ENCODE measurements around the gene C4B. TPM values are rescaled to one million over a fixed set of nuclear protein-coding genes. Genes with fewer than 3 reads are reported as not detected.
"Not testable (repeated sequence)": the region's sequence is repeated elsewhere in the genome, so short reads cannot be mapped to it uniquely, and the experiment has no call there.

C4B gene
- total RNA-seq, 1 experiment from 2014 or later, result 3.7 TPM

DNA sequence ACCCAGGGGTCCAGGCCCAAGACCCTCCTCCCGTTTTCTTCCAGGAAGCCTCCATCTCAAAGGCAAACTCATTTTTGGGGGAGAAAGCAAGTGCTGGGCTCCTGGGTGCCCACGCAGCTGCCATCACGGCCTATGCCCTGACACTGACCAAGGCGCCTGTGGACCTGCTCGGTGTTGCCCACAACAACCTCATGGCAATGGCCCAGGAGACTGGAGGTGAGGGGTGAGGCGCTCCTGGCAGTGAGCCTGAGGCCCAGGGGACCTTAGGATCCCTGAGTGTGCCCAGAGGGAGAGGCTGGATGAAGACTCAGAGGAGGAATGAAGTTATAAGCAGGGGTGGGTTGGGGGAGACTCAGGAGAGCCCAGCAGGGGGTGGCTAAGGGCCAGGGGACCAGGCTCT, 18.2 kb upstream of the C4B start:
- ATAC-seq; H3K9me3 Mint-ChIP-seq; CTCF ChIA-PET; H3K4me1 Mint-ChIP-seq; DNase-seq (ENCODE audit: low spot score); H3K36me3 Mint-ChIP-seq; H3K4me3 Mint-ChIP-seq; H3K27ac Mint-ChIP-seq; POLR2A ChIA-PET; H3K27me3 Mint-ChIP-seq (ENCODE audit: low read depth): not testable (repeated sequence)

DNA sequence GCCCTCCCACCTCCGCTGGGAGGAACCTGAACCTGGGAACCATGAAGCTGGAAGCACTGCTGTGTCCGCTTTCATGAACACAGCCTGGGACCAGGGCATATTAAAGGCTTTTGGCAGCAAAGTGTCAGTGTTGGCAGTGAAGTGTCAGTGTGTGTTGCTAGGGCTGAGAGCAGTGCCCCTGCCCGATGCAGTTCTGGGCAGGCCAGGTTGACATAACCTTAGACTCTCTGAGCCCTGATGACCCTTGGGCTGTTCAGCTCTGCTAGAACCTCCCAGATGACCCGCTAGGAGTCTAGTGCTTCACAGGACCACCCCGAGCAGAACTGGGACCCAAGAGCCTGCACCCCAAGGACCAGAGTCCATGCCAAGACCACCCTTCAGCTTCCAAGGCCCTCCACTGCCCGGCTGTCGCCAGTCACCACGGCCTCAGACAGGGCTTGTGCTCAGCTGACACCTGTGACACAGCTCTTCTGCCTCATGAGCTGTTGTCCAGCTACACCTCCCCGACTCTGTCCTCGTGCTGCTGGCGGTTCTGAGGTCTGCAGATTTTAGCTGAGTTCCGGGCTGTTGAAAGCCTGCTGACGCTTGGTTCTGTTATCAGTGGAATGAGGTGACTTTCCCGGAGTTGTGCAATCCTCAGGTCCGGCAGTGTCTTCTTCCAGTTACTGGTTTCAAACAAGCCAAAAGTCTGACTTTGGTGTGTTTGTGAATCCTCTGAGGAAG, 11.9 kb upstream of the C4B start:
- CTCF ChIA-PET; H3K4me1 Mint-ChIP-seq; ATAC-seq; H3K27me3 Mint-ChIP-seq (ENCODE audit: low read depth); H3K27ac Mint-ChIP-seq; H3K4me3 Mint-ChIP-seq; POLR2A ChIA-PET; DNase-seq (ENCODE audit: low spot score); H3K9me3 Mint-ChIP-seq; H3K36me3 Mint-ChIP-seq: not testable (repeated sequence)

DNA sequence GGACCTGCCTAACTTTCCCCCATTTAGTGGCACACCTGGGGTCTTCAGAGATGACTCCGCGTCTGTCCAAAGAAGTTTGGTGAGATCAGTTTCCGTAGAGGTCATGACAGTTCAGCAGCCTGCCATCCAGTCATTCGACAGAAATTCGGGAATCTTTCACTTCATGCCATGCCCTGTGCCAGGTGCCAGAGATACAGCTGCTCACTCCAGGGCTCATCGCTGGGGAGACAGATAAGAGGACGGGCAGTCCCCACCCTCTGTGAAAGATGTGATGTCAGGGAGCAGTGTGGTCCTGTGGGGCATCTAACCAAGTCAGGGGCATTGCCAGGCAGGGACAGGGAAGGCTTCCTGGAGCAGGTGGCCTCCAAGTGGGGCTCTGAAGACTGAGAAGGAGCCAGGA, 11.3 kb upstream of the C4B start:
- POLR2A ChIA-PET; H3K36me3 Mint-ChIP-seq; CTCF ChIA-PET; H3K9me3 Mint-ChIP-seq; H3K27me3 Mint-ChIP-seq (ENCODE audit: low read depth); DNase-seq (ENCODE audit: low spot score); H3K4me1 Mint-ChIP-seq; H3K4me3 Mint-ChIP-seq; H3K27ac Mint-ChIP-seq; ATAC-seq: not testable (repeated sequence)

DNA sequence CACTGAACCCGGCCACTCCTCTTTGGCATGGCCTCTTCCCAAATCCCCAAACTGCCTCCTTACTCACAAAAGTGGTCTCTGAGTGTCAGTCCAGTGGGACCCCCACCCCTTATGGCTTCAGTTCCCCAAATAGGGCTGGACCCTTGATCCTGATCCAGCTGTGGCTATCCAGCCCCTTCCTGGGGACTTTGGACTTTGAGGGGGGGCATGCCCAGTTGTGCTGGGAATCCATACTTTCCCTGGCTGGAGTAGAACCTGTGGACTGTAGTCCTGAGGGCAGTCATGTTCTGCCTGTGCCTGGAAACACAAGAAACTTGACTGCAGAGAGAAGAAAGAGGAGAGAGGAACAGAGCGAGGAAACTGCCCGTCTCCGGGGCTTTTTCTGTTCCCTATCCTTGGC, 10.2 kb upstream of the C4B start:
- H3K9me3 Mint-ChIP-seq; H3K4me3 Mint-ChIP-seq; H3K27ac Mint-ChIP-seq; CTCF ChIA-PET; DNase-seq (ENCODE audit: low spot score); H3K4me1 Mint-ChIP-seq; H3K36me3 Mint-ChIP-seq; H3K27me3 Mint-ChIP-seq (ENCODE audit: low read depth); POLR2A ChIA-PET; ATAC-seq: not testable (repeated sequence)

DNA sequence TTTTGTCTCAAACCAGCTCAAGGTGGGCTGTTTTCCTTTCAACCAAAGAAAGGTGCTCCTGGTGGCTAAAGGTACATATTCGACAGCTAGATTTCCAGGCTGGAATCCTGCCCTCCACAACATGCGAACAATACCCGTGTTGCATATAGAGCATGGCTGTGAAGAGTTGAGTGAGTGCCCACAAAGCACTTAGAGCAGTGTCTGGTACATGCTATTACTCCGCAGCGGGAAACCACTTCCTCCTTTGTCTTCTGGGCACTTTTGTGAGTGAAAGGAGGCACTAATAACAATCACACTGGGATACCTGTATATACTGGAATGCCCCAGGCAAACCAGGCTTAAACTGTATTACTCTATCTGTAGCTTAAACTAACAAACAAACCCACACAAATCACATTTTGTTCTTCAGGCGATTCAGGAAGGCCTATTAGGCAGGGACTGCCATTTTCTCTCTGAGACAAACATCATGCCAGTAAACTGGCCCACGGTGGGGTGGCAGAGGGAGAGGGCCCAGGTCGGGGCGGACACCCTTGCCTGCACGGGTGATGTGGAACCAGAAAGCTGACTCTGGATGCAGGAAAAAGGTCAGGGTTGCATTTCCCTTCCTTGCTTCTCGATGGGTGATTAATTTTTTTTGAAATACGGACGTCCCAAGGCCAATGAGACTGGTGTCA, 9.6 kb upstream of the C4B start:
- not testable (repeated sequence) for ATAC-seq

DNA sequence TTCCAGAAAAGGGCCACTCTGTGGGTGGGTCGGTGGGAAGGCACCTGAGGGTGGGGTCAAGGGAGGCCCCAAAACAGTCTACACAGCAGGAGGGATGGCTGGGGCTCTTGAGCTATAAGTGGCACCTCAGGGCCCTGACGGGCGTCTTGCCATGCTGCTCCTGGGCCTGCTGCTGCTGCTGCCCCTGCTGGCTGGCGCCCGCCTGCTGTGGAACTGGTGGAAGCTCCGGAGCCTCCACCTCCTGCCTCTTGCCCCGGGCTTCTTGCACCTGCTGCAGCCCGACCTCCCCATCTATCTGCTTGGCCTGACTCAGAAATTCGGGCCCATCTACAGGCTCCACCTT, 9.1 kb upstream of the C4B start:
- DNase-seq (ENCODE audit: low spot score); H3K4me3 Mint-ChIP-seq; ATAC-seq; H3K36me3 Mint-ChIP-seq; POLR2A ChIA-PET; H3K4me1 Mint-ChIP-seq; H3K9me3 Mint-ChIP-seq; H3K27ac Mint-ChIP-seq; H3K27me3 Mint-ChIP-seq (ENCODE audit: low read depth); CTCF ChIA-PET: not testable (repeated sequence)

More for the DNA sequence above, 9.6 kb upstream of the C4B start:
- H3K4me1 Mint-ChIP-seq; CTCF ChIA-PET; H3K9me3 Mint-ChIP-seq; DNase-seq (ENCODE audit: low spot score); H3K27ac Mint-ChIP-seq; H3K36me3 Mint-ChIP-seq; H3K4me3 Mint-ChIP-seq; POLR2A ChIA-PET; H3K27me3 Mint-ChIP-seq (ENCODE audit: low read depth): not testable (repeated sequence)

DNA sequence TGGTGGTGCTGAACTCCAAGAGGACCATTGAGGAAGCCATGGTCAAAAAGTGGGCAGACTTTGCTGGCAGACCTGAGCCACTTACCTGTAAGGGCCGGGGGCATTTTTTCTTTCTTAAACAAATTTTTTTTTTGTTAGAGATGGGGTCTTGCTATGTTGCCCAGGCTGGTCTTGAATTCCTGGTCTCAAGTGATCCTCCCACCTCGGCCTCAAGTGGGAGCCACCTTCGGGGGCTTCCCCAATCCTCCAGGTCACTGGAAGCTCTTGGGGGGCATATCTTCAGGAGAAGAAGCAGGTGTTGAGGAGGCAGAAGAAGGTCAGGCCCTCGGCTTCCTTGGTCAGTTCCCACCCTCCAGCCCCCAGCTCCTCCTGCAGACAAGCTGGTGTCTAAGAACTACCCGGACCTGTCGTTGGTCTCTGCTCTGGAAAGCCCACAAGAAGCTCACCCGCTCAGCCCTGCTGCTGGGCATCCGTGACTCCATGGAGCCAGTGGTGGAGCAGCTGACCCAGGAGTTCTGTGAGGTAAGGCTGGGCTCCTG, 8.5 kb upstream of the C4B start:
- DNase-seq (ENCODE audit: low spot score); H3K9me3 Mint-ChIP-seq; H3K27ac Mint-ChIP-seq; H3K27me3 Mint-ChIP-seq (ENCODE audit: low read depth); H3K4me1 Mint-ChIP-seq; POLR2A ChIA-PET; H3K36me3 Mint-ChIP-seq; ATAC-seq; CTCF ChIA-PET; H3K4me3 Mint-ChIP-seq: not testable (repeated sequence)

DNA sequence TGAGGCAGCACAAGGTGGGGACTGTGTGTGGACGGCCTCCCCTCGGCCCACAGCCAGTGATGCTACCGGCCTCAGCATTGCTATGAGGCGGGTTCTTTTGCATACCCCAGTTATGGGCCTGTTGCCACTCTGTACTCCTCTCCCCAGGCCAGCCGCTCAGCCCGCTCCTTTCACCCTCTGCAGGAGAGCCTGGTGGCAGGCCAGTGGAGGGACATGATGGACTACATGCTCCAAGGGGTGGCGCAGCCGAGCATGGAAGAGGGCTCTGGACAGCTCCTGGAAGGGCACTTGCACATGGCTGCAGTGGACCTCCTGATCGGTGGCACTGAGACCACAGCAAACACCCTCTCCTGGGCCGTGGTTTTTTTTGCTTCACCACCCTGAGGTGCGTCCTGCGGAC, 7.5 kb upstream of the C4B start:
- H3K9me3 Mint-ChIP-seq; H3K4me1 Mint-ChIP-seq; ATAC-seq; POLR2A ChIA-PET; H3K36me3 Mint-ChIP-seq; DNase-seq (ENCODE audit: low spot score); CTCF ChIA-PET; H3K4me3 Mint-ChIP-seq; H3K27ac Mint-ChIP-seq; H3K27me3 Mint-ChIP-seq (ENCODE audit: low read depth): not testable (repeated sequence)

DNA sequence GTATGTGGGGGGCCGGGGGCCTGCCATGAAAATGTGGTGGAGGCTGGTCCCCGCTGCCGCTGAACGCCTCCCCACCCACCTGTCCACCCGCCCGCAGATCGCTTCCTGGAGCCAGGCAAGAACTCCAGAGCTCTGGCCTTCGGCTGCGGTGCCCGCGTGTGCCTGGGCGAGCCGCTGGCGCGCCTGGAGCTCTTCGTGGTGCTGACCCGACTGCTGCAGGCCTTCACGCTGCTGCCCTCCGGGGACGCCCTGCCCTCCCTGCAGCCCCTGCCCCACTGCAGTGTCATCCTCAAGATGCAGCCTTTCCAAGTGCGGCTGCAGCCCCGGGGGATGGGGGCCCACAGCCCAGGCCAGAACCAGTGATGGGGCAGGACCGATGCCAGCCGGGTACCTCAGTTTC, 6.6 kb upstream of the C4B start:
- POLR2A ChIA-PET; H3K27me3 Mint-ChIP-seq (ENCODE audit: low read depth); H3K4me1 Mint-ChIP-seq; H3K27ac Mint-ChIP-seq; CTCF ChIA-PET; H3K36me3 Mint-ChIP-seq; DNase-seq (ENCODE audit: low spot score); H3K4me3 Mint-ChIP-seq; H3K9me3 Mint-ChIP-seq: not testable (repeated sequence)
- ATAC-seq, result peak; percentile 25; the same call in 1 of the 2 replicates

DNA sequence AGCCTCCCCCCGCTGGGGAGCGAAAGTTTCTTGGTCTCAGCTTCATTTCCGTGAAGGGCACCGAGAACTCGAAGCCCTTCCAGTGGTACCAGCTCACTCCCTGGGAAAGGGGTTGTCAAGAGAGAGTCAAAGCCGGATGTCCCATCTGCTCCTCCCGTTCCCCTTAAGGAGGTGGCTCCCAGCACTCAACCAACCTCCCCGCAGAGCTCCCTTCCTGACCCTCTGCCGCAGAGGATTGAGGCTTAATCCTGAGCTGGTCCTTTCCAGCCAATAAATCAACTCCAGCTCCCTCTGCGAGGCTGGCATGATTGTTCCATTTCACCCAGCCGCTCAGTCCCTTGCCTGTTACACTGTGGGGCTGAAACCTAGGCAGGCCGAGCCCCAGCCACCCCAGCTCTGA, 6.0 kb upstream of the C4B start:
- DNase-seq (ENCODE audit: low spot score); H3K27ac Mint-ChIP-seq; H3K9me3 Mint-ChIP-seq; H3K4me3 Mint-ChIP-seq; POLR2A ChIA-PET; ATAC-seq; H3K36me3 Mint-ChIP-seq; CTCF ChIA-PET; H3K4me1 Mint-ChIP-seq; H3K27me3 Mint-ChIP-seq (ENCODE audit: low read depth): not testable (repeated sequence)

DNA sequence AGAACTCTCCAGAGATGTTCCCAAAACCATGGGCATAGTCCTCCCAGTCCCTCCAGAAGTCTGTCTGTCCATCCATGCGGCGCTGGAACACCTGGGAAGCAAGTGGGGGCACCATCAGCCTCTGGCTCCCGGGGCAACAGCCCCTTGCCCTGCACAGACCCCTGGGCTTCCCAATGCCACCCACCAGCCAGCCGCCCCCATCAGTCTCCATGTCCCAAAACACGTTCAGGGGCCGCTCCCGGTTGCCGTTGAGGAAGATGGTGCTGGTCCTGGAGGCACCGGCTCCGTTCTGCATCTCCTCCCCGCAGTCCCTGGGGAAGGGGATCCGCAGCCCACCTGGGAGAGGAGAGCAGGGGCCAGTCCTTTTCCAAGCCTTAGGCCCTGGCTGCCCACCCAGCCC, 5.1 kb upstream of the C4B start:
- H3K27me3 Mint-ChIP-seq (ENCODE audit: low read depth); H3K4me1 Mint-ChIP-seq; H3K4me3 Mint-ChIP-seq; DNase-seq (ENCODE audit: low spot score); H3K36me3 Mint-ChIP-seq; H3K9me3 Mint-ChIP-seq; POLR2A ChIA-PET; H3K27ac Mint-ChIP-seq; ATAC-seq; CTCF ChIA-PET: not testable (repeated sequence)

DNA sequence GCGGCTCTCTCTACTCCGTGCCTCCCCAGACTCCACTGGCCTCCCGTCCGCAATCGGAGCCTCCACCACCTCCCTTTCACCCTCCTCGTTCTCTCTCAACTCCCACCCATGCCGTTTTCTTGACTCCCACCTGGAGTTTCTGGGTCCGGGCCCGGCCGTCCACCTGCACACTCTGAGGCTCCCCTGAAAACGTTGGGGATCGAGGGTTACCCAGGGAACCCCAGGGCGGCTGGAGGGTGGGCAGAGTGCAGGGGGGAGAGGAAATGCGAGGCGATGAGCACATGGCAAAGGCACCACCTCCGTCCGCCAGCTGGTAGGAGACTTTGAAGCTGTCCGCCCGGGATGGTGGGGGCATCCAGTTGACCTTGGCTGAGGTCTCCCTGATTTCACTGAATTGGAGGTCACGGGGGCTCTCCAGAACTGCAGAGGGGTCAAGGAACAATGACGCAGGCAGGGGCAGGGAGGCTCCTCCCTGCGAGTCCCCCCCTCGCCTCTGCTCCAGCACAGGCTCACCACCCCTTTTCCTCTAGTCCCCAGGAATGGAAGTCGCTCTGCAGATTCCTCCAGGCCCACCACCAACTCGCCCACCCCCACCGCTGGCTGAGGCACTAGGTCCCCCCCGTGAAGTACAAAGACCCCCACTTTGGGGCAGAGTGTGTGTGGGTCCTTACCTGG, 3.6 kb upstream of the C4B start:
- H3K27ac Mint-ChIP-seq; H3K4me1 Mint-ChIP-seq; CTCF ChIA-PET; DNase-seq (ENCODE audit: low spot score); H3K9me3 Mint-ChIP-seq; POLR2A ChIA-PET; H3K27me3 Mint-ChIP-seq (ENCODE audit: low read depth); H3K36me3 Mint-ChIP-seq; H3K4me3 Mint-ChIP-seq; ATAC-seq: not testable (repeated sequence)

All from WTC11 (cell line).